Upper lobe of left lung (tissue), 4 donors: ENCODE measurements around the gene ACSL5.
A peak's percentile ranks its signal among the peaks of the same experiment; 100 is the strongest.

ENCODE experiments used
- EP300 ChIP-seq, 4 donors: sonication (generic); formaldehyde crosslinking; IDR thresholded peaks; one replicate each; pipeline ENCODE4 v1.5.1; 2017; ENCODE audit warnings: antibody characterized with exemption in 4 of 4, control low read depth in 2 of 4
- POLR2A ChIP-seq, 4 donors: fragments of 450-650 bp; IDR thresholded peaks; one replicate each; pipeline ENCODE4 v1.5.1; 2016 to 2017; ENCODE audit warnings: antibody characterized with exemption in 4 of 4, mild to moderate bottlenecking in 2 of 4
- POLR2AphosphoS5 ChIP-seq, 2 donors: sonication (generic); formaldehyde crosslinking; IDR thresholded peaks; one replicate each; pipeline ENCODE4 v1.5.1; 2017; ENCODE audit warnings: antibody characterized with exemption in 2 of 2
- TF ChIP-seq, protein P1 (sequence below), 6 experiments: fragments of 450-650 bp in 4 of 6; fragments of 200-600 bp in 2 of 6; sonication (generic) in 2 of 6; IDR thresholded peaks; one replicate each; pipeline ENCODE4 v1.5.1; 2016 to 2019; ENCODE audit warnings: antibody characterized with exemption in 6 of 6

DNA sequence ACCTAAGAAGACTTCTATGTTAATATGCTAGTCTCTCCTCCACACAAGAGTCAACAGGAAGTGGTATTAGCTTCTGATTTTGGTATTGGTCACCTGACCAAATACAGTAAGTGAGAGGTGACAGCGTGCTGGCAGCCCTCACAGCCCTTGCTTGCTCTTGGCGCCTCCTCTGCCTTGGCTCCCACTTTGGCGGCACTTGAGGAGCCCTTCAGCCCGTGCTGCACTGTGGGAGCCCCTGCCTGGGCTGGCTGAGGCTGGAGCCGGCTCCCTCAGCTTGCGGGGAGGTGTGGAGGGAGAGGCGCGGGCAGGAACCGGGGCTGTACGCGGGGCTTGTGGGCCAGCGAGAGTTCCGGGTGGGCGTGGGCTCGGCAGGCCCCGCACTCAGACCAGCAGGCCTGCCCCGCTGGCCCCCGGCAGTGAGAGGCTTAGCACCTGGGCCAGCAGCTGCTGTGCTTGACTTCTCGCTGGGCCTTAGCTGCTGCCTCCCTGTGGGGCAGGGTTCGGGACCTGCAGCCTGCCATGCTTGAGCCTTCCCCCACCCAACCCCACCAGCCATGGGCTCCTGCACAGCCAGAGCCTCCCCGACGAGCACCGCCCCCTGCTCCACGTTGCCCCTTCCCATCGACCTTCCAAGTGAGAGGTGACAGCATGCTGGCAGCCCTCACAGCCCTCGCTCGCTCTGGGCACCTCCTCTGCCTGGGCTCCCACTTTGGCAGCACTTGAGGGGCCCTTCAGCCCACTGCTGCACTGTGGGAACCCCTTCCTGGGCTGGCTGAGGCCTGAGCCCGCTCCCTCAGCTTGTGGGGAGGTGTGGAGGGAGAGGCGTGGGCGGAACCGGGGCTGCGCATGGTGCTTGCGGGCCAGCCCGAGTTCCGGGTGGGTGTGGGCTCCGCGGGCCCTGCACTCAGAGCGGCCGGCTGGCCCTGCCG lies 4.2 kb upstream of the ACSL5 start:
- TF ChIP-seq, protein P1, sequence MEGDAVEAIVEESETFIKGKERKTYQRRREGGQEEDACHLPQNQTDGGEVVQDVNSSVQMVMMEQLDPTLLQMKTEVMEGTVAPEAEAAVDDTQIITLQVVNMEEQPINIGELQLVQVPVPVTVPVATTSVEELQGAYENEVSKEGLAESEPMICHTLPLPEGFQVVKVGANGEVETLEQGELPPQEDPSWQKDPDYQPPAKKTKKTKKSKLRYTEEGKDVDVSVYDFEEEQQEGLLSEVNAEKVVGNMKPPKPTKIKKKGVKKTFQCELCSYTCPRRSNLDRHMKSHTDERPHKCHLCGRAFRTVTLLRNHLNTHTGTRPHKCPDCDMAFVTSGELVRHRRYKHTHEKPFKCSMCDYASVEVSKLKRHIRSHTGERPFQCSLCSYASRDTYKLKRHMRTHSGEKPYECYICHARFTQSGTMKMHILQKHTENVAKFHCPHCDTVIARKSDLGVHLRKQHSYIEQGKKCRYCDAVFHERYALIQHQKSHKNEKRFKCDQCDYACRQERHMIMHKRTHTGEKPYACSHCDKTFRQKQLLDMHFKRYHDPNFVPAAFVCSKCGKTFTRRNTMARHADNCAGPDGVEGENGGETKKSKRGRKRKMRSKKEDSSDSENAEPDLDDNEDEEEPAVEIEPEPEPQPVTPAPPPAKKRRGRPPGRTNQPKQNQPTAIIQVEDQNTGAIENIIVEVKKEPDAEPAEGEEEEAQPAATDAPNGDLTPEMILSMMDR (IDR thresholded peaks at IDR 0.05), result no peak
- TF ChIP-seq POLR2AphosphoS5 (IDR thresholded peaks at IDR 0.05) (peak in 1 of 2 donors; percentile 55), POLR2A (IDR thresholded peaks at IDR 0.05) (peak in 1 of 4 donors; percentile 37), EP300 (IDR thresholded peaks at IDR 0.05) (no peak)
